GM18526 (cell line): ENCODE measurements around the gene SCFD1.
A peak's percentile ranks its signal among the peaks of the same experiment; 100 is the strongest.

ENCODE experiments used
- POLR2A ChIP-seq: IDR thresholded peaks from 3 replicates; pipeline ENCODE4 v1.6.1; 2011; ENCODE audit not compliant: insufficient read length; ENCODE audit errors: extremely low read depth

The SCFD1 gene, protein sequence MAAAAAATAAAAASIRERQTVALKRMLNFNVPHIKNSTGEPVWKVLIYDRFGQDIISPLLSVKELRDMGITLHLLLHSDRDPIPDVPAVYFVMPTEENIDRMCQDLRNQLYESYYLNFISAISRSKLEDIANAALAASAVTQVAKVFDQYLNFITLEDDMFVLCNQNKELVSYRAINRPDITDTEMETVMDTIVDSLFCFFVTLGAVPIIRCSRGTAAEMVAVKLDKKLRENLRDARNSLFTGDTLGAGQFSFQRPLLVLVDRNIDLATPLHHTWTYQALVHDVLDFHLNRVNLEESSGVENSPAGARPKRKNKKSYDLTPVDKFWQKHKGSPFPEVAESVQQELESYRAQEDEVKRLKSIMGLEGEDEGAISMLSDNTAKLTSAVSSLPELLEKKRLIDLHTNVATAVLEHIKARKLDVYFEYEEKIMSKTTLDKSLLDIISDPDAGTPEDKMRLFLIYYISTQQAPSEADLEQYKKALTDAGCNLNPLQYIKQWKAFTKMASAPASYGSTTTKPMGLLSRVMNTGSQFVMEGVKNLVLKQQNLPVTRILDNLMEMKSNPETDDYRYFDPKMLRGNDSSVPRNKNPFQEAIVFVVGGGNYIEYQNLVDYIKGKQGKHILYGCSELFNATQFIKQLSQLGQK

DNA sequence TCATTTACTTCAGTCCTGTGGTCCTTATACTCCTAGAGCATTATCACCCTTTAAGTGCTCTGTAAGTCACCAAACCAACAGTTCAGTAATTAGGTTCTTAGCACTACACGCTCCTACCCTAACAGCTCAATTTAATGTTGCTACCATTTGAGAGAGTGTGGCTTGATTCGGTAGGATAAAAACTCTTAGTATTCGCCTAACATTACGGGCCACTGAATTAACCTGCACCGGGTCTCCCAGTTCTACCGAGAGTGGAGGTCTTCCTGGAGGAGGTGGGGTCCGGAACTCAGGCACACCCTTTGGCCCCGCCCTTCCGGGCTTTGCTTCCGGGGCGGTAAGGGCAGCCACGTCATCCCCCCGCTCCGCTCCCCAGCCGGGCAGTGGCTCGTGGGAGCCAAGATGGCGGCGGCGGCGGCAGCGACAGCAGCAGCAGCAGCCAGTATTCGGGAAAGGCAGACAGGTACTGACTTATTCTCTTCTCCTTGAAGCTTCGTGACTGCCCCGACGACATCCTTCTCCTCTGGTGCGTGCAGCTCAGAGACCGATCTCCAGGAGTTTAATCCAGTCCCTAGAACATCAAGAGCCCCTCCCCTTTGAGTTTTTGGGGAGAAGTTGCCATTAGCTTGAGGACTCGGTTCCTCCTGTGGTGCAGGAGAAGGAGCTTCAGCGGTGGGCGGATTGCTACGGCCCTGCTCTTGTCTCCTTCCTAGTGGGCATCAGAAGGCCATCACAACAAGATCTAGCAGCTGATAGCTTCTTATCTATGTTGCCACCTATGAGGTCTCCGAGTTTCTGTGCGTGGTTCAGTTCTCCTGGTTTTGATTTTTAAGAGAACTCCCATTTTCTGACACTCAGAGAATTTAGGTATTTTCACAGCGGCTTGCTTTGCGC, at the start of gene SCFD1:
SCFD1 (plus strand) TSS at position 380 of the 891 bp plus-strand sequence; CDS start at position 400, 20 bp downstream.
- TF ChIP-seq POLR2A: peak; percentile 97

DNA sequence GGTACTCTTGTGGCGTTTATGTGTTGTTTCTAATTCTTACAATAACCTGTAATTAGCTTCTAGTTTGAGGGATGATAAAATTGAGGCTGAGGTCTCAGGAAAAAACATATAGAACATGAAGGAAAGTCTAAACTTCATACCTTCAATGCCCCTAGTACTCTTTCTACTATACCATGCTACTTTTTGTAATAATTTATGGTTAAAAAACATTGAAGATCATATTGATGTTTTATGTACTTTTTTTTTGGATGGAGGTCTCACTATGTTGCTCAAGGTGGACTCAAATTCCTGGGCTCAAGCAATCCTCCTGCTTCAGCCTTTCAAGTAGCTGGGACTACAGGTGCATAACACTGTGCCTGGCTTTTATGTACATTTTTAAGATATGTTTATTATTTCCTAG, 49.3 kb upstream of the SCFD1 start:
- no peak for TF ChIP-seq POLR2A

DNA sequence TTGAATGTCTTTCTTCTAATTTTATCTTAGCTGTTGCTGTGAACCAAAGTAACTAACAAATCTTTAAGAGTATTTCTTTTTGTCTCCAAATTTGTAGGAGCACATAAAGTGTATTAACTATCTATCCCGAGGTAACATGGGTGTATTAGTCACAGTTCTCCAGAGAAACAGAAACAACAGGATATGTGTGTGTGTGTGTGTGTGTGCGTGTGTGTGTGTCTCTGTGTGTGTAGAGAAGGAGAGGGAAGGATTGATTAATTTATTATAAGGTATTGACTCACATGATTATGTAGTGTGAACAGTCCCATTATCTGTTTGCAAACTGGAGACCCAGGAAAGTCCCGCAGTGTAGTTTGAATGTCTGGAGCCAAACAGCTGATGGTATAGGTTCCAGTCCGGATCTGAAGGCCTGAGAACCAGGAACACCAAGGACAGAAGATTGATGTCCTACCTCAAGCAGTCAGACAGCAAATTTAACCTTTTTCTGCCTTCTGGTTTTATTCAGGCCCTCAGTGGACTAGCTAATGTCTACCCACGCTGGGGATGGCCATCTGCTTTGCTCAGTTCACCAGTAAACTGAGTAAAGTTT, 48.8 kb upstream of the SCFD1 start:
- TF ChIP-seq POLR2A: no peak

DNA sequence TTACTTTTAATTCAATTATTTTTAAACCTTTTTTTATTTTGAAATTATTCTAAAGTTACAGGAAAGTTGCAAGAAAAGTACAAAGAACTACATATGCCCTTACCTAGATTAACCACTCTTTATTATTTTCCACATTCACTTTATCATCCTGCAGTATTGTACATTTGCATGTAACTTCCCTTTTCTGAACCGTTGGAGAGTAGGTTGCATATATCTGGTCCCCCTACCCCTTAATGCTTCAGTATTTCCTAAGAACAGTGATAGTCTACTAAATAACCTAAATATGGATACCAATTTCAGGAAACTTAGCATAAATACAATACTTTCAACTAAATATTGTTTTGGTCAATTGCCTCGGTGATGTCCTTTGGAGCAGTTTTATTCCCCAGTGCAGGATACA, 48.2 kb upstream of the SCFD1 start:
- TF ChIP-seq POLR2A: no peak

DNA sequence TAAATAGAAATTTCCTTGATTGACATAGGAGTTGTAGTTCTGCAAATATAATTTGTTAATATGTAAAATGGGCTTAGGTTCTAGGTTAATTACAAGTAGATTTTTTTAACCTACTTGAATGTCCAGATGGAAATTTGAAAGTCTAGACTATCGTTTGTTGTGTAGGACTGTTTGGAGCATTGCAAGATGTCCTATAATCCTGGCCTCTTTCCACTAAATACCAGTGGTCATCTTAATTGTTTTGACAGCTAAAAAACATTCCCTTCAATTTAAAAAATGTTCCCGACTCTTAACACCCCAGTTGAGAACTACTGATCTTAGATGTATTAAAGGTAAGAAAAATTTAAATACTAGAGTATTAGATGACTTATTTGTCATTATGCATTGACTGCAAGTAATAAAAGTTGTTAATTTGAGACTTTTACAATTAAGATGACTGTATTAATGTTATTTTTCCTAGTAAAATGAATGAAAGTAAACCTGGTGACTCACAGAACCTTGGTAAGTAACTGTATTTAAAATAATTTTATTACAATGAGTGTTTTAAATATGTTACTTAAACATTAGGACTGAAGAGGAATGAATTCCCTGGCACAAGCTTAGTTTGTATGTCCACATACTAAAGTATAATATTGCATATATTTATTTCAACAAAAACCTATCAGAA, 41.4 kb upstream of the SCFD1 start:
- TF ChIP-seq POLR2A: no peak

DNA sequence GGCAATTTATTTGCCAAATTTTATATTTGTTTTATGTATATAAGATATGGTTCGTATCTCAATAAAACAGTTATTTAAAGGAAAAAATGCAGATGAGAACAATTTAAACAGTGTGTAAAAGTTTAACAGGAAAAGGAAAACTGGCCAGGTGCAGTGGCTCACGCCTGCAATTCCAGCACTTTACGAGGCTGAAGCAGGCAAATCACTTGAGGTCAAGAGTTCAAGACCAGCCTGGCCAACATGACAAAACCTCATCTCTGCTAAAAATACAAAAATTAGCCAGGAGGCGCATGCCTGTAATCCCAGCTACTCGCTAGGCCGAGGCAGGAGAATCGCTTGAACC, 40.9 kb upstream of the SCFD1 start:
- no peak for TF ChIP-seq POLR2A

DNA sequence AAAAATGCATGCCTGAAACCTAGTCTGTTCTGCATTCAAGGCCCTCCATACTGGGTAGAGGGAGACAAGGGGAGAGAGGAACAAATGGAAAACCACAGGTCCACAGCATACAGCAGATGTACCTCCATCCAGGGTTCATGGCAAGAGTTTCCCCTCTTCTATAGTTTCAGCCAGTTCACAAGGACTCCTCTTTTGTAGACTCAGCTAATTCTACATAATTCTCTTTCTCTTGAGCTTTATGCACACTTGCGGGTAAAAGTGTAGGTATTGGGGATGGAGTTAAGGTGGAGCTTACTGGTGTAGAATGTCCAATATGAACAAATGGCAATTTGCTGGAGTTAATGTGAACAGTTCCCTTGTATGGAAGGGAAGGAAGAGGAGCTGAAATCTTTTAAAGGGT, 39.7 kb upstream of the SCFD1 start:
- TF ChIP-seq POLR2A: no peak

DNA sequence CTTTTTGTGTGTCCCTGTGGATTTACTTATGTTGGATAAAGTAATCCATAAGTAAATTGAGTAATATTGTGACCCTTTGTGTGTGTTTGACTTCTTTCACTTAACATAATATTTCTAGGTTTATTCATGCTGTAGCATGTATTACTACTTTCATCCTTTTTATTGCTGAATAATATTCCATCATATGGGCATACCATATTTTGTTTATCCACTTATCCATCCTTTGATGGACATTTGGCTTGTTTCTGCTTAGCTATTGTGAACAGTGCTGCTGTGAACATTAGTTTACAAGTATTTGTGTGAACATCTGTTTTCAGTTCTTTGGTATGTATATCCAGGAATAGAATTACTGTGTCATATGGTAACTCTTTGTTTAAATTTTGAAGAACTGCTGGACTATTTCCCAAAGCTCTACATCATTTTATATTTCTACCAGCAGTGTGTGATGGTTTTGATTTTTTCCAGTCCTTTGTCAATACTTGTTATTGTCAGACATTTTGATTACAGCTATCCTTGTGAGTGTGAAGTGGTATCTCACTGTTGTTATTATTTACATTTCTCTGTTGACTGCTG, 38.0 kb upstream of the SCFD1 start:
- no peak for TF ChIP-seq POLR2A

DNA sequence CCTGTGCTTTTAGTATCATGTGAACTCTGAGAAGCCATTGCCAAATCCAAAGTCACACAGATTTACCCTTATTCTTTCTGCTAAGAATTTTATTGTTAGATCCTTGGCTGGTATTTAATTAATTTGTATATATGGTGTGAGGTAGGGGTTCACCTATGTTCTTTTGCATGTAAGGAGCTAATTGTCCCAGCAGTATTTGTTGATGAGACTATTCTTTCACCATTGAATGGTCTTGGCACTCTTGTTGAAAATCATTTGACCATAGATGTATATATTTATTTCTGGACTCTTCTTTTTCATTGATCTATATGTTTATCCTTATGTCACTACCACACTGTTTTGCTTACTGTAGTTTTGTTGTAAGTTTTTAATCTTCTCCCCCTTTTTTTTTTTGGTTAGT, 36.9 kb upstream of the SCFD1 start:
- TF ChIP-seq POLR2A: no peak

DNA sequence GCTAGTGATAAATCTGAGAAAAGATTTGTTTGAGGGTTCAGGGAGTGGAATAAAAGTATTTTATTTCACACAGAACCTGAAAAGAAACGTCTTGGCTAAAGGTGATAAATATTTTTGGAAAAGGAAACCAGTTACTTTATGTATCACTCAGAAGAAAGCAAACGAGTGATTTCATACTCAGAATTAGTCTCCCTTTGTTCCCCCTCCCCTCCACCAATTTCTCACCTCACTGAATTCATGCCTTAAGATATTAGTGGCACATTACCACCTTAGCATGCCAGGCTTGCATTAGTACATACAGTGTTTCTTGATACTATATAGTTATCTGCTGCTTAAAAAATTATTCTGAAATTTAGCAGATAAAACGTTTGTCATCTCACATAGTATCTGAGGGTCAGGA, 35.0 kb upstream of the SCFD1 start:
- TF ChIP-seq POLR2A: no peak

DNA sequence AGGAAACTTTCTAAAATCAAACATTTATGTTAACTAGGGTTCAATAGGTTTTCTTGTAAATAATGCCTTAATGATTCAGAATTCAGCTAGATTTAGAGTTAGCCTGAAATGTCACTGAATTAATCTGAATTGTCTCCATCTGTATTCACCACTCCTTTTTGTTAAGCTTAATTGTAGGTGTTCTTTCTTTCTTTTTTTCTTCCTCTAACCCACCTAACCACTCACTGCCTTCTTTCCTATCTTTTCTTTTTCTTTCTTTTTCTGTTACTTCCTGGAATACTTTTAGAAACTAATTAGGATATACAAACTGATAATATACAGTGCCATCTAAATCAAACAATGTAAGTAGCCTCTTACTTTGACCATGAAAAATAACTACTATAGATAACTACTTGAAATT, 33.2 kb upstream of the SCFD1 start:
- TF ChIP-seq POLR2A: no peak

DNA sequence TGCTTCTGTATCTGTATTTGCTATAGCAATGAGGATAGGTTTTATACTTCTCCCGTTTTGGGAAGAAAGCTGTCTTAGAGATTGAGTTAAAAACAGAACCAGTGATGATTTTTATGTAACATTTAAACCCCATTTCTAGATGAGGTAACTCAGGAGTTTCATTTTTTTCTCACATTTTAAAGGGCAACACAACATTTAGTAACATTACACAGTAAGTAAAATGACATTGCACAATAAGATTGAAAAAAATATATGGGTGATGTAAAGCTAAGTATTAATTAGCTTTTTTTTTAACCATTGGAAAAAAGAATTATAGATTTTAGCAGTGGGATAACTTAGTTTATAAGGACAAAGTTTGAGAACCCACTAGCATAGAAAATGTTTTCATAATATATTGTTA, 25.2 kb upstream of the SCFD1 start:
- no peak for TF ChIP-seq POLR2A

DNA sequence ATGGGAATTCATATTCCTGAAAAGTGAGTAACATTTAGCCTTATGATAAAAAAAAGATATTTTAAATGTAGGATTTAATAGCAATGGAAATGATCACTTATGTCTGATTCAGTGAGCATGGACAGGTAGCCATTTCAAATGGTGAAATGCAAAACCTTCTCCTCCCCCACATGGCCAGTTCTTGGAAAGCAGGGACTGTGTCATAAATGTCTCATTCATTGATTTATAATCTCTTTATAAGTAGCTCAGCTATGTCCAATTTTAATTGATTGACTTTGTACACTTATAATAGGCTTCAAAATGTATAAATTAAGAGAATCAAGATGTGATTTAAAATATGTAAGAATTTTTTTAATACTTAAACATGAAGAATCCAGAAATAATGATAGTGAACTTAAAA, 24.6 kb upstream of the SCFD1 start:
- TF ChIP-seq POLR2A: no peak
